ENCODE data around the gene NRARP. TPM values are rescaled to one million over a fixed set of nuclear protein-coding genes. Genes with fewer than 3 reads are reported as not detected.

Gene NRARP
- total RNA-seq, 1 donor from 2014 or later: 2.2 TPM

- TF ChIP-seq CTCF (conservative IDR thresholded peaks at IDR 0.05; ENCODE audit: low read depth, low read length): no peak
- no peak overlapping the region for H3K4me3 ChIP-seq (ENCODE audit: low read depth, low read length)
- no peak for DNase-seq (ENCODE audit: low read depth)
Measured at GRCh38 chr9:137326445-137327065, 24.5 kb upstream of the NRARP start.

DNA sequence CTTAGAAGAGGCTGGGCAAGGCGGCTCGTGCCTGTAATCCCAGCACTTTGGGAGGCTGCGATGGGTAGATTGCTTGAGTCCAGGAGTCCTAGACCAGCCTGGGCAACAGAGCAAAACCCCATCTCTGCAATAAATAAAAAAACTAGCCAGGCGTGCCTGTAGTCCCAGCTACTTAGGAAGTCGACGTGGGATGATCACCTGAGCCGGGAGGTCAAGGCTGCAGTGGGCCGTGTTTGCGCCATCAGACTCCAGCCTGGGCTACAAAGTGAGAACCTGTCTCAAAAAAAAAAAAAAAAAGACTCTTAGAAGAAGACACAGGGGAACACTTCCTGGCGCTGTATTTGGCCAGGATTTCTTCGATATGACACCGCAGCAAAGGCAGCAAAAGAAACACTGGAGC is 23.7 kb upstream of the NRARP start:
- TF ChIP-seq CTCF (conservative IDR thresholded peaks at IDR 0.05; ENCODE audit: low read depth, low read length): no peak
- no peak overlapping the region for H3K4me3 ChIP-seq (ENCODE audit: low read depth, low read length)
- no peak for DNase-seq (ENCODE audit: low read depth)

DNA sequence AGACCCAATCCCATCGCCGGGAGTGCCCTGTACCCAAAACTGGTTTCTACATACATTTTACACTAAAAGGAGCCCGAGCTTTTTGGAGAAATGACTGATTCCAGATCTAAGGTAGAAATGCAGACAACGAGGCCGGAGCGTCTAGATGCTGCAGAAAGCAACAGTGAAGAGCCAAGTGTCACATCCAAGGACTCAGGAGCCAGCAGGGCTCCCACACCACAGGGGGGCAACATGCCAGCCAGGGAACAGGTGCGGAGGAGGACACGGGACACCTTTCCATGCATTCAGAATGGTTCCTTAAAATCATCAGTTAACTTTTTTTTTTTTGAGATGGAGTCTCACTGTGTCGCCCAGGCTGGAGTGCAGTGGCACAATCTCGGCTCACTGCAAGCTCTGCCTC is 23.1 kb upstream of the NRARP start:
- no peak for DNase-seq (ENCODE audit: low read depth)
- no peak overlapping the region for H3K4me3 ChIP-seq (ENCODE audit: low read depth, low read length)
- no peak for TF ChIP-seq CTCF (conservative IDR thresholded peaks at IDR 0.05; ENCODE audit: low read depth, low read length)

DNA sequence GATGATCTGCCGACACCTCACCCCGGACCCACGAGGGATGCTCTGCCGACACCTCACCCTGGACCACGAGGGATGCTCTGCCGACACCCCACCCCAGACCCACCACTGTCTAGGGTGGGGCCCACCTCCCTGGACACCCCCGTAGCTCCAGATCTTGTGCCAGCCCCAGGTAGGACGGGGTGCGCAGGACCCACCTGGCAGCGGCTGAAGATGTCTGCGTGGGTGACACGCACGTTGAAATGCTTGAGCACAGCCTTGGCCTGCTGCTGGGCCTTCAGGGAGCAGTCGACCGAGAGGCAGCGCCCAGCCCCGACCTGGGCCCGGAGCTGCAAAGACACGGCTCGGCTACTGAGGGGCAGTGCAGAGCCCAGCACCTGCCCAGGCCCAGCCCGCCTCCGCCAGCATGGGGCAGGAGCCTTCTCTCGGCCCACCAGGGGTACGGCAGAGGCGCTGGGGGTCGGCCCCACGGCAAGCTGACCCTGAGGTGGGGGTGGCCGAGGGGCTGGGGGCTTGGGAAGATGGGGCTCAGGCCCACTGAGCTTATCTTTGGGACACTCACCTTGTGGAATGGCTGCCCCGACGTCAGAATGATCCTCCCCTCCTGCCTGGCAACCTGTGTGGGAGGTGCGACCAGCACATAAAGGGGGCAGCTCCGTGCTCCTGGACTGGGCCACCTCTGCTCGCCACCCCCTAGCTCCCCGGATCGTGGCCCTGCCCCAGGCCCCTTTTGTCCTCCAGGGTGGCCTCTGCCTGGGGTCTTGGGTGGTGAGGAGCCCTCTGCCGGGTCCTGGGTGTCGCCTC is 21.7 kb upstream of the NRARP start:
- no peak overlapping the region for H3K4me3 ChIP-seq (ENCODE audit: low read depth, low read length)
- no peak for TF ChIP-seq CTCF (conservative IDR thresholded peaks at IDR 0.05; ENCODE audit: low read depth, low read length)
- DNase-seq (ENCODE audit: low read depth): no peak

- no peak for DNase-seq (ENCODE audit: low read depth)
- H3K4me3 ChIP-seq (ENCODE audit: low read depth, low read length): no peak overlapping the region
Measured at GRCh38 chr9:137321726-137322361, 19.8 kb upstream of the NRARP start.

More at GRCh38 chr9:137321726-137322361, 19.8 kb upstream of the NRARP start:
- TF ChIP-seq CTCF (conservative IDR thresholded peaks at IDR 0.05; ENCODE audit: low read depth, low read length): no peak
